ENCODE results near the gene GEN1.

- TF ChIP-seq CTCF (IDR thresholded peaks at IDR 0.05; ENCODE audit: low read length): no peak
- no peak for TF ChIP-seq EZH2phosphoT487 (IDR thresholded peaks at IDR 0.05; ENCODE audit: low read length)
Observed at GRCh38 chr2:17790536-17790935, 36.6 kb downstream of the GEN1 start.

Data from MM.1S (cell line).